Effector CD8-positive, alpha-beta T cell (primary cell): ENCODE results near the gene SMIM36.
"Not testable (repeated sequence)": the region's sequence is repeated elsewhere in the genome, so short reads cannot be mapped to it uniquely, and the experiment has no call there.

ENCODE experiments used
- DNase-seq: peaks from one replicate; lab custom pipeline; 2025; lab: John Stamatoyannopoulos, UW

The SMIM36 gene

DNA sequence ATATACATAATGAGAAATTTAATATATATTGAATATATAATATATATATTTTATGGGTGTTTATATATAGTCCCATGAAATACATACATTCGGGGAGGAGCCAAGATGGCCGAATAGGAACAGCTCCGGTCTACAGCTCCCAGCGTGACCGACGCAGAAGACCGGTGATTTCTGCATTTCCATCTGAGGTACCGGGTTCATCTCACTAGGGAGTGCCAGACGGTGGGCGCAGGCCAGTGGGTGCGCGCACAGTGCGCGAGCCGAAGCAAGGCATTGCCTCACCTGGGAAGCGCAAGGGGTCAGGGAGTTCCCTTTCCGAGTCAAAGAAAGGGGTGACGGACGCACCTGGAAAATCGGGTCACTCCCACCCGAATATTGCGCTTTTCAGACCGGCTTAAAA, 9.6 kb downstream of the SMIM36 start:
- DNase-seq: not testable (repeated sequence)

DNA sequence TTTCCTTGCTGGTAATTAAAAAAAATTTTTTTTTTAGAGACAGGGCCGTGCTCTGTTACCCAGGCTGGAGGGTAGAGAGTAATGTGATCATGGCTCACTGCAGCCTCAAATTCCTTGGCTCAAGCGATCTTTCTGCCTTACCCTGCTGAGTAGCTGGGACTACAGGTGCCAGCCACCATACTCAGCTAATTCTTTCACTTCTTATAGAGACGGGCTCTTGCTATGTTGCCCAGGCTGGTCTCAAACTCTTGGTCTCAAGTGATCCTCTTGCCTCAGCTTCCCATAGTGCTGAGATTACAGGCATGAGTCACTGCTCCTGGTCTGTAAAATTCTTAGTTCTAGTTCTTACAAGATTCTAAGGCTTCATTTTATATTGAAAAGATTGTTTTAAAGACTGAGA, 11.1 kb downstream of the SMIM36 start:
- no peak for DNase-seq

- DNase-seq: no peak
Observed at GRCh38 chr17:55496094-55496881, 15.0 kb downstream of the SMIM36 start.

- no peak for DNase-seq
Observed at GRCh38 chr17:55495239-55495638, 16.0 kb downstream of the SMIM36 start.

DNA sequence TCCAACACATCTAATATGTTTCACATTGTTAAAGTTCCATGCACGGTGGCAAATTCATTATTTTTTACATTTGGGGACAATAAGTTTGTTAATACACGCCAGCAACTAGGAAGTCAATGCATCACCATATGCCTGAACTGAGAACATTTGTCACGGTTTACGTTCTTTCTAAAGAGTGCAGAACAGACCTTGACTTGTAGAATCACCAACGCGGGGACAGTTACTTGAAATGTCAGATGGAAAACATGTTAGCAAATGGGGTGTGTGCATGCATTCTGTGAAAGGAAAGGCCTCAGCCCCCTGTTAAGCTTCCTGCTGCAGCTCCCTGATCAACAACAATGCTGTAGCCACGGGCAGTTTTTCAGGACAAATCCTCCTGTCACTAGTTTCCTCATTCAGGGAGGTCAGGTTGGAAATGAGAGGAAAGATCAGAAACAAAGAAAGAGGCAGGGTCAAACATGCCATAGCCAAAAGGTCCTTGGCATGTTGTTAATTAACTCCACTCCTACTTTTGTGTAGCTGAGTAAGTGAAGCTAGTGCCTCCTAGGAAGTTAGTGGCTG, 18.4 kb downstream of the SMIM36 start:
- no peak for DNase-seq

GRCh38 chr17:55490376-55490775, 20.9 kb downstream of the SMIM36 start:
- no peak for DNase-seq

DNA sequence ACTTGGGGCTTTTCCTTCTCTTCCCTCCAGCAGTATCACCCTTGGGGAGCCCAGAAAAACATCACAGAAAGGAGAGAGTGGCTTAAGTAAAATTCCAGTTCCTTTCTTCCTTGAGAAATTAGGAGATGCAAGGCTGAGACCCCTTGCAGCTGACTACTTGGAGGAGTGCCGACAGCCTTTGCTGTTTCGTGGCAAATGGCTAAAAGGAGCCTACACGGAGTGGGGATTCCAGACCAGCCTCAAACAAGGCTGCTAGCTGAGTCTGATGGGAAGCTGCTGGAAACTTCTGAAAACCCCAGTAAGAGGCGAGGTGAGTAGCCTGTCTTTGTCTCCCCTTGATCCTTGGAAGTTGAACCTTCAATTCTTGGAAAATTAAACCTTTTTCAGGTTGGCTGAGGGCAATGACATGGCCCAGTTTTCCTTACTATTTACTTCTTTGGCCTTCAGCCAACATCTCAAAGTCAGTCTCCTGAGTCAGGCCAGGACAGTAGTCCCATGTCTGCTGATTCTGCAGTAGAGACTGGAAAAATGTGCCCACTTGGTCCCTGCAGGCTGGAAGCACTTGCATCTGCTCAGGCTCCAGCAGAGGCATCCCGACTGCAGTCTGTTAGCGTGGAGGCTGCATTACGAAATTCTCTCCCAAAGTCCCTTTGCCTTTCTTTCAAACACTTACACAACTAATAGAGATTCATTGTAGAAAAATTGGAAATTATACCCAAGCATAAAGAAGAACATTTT, 23.4 kb downstream of the SMIM36 start:
- no peak for DNase-seq

DNA sequence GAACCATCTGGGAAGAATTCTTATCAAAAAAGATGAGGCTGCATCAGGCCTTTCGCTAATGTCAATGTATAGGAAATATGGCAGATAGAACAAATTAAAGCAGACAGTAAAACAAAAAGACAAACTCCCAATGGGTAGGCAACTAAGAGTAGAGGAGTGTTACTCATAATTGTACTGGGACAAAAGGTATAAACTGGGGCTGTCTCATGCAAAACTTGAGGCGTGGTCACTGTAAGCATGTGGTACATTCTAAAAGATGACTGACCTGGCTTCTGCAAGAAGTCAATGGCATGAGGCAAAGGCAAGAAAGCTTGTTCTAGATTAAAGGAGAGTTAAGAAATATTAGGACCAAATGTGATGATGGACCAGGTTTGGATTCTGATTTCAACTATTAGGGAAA, 26.7 kb downstream of the SMIM36 start:
- no peak for DNase-seq

- DNase-seq: no peak
Observed at GRCh38 chr17:55482591-55483389, 28.5 kb downstream of the SMIM36 start.

GRCh38 chr17:55480631-55481315, 30.5 kb downstream of the SMIM36 start:
- DNase-seq: no peak

DNA sequence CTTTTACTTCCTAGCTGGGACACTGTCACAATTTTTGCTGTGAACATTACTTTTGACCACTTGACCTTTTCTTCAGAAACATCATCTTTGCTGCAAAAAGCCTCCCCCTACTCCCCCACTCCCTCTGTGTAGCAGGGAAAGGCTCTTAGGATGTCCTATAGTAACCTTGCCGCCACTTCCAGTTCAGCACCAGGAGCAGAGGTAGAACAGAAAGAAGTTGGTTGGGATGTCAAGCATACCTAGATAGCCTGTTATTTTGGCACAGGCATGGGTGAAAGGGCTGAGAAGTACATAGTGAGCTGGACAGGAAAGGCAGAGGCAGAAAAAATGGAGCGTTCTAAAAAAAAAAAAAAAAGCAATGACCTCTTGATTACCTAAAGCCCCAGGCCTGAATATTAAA, 31.3 kb downstream of the SMIM36 start:
- DNase-seq: no peak

DNA sequence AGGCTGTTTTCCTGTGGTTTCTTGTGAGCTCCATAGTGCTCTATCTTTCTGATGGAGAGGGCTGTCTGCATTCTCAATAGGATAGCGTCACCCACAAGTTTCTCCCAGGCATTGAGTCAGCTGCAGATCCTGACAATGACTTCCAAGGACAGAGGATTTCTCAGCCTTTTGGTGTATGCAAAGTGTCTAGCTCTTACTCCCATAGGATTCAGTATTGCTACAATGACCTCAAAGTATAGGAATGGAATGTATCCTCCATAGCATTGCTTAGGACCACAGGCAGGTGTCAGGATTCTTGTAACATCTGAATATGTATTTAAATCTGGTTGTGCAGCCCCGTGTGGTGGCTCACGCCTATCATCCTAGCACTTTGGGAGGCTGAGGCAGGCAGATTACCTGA, 32.3 kb downstream of the SMIM36 start:
- no peak for DNase-seq

DNA sequence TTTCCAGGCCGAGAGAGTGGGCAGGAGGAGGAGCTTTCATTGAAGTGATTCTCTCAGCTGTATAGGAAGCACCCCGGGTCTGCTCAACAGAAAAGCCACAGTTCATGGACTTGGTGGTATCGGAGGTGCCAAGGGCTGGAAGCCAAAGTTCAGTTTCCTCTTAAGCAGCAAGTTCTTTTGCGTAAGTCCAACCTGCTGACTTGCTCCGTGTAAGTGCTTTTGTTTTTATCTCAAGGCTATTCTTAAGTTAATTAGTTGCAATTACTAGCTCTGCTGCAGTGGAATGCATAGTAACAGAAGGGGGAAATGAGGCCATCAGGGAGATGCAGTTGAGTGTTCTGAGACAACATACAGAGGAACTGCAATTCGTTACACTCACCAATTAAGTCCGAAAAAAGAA, 44.6 kb downstream of the SMIM36 start:
- DNase-seq: no peak

GRCh38 chr17:55465771-55466170, 45.5 kb downstream of the SMIM36 start:
- DNase-seq: not testable (repeated sequence)

DNA sequence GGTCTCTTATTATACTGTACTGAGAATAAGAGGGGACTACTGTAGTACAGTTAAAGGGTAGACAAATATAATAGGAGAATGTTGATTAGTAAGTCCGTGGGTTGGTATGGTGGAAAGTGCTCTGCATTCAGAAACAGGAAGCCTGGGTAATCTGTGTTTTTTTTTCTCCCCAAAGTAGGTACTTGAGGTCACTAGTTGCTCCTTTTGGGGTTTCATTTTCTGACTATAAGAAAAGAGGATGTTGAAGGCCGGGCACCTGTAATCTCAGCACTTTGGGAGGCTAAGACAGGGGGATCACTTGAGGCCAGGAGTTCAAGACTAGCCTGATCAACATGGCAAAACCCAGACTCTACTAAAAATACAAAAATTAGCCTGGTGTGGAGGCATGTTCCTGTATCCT, 47.7 kb downstream of the SMIM36 start:
- no peak for DNase-seq

GRCh38 chr17:55462711-55463110, 48.5 kb downstream of the SMIM36 start:
- no peak for DNase-seq

GRCh38 chr17:55462234-55462633, 49.0 kb downstream of the SMIM36 start:
- DNase-seq: no peak

DNA sequence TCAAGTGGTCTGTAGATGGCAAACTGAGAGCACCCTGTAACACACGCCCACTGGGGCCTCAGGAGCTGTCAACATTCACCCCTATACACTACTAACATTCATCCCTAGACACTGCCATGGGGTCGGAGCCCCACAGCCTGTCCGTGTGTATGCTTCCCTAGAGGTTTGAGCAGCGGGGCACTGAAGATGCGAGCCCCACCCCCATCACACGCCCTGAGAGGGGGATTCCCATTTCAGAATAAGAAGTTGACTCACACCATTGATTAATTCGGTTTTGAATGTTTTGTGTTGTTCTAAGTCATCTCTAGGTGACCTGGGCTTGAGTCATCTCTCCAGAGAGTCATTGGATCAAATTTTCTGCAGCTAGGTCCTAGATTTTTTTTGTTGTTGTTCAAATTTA, 52.3 kb downstream of the SMIM36 start:
- no peak for DNase-seq

DNA sequence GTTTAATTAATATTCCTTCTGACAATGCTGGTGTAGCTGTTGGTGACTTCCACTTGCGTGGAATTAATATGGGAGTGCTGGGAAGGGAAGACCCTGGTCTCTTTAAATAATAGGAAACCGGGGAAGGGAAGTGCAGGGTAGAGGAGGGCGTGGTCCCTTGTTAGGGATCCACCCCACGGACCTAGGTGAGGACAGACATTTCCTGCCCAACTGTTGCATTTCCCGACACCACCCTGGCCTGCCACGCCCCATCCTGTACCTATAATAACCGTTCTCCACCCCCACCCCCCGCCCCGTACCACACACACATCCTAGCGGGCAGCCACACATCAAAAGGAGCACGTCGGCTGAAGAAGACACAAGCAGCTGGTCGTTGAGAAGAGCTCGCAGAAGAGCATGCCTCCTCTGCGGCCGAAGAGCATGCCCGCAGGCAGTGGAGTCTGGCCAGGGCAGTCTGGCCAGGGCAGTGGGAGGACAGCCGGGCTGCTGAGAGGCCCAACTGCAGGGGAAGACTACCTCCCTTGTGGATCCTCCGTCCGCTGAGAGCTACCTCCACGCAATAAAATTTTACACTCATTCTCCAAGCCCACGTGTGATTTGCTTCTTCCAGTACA, 52.9 kb downstream of the SMIM36 start:
- no peak for DNase-seq

DNA sequence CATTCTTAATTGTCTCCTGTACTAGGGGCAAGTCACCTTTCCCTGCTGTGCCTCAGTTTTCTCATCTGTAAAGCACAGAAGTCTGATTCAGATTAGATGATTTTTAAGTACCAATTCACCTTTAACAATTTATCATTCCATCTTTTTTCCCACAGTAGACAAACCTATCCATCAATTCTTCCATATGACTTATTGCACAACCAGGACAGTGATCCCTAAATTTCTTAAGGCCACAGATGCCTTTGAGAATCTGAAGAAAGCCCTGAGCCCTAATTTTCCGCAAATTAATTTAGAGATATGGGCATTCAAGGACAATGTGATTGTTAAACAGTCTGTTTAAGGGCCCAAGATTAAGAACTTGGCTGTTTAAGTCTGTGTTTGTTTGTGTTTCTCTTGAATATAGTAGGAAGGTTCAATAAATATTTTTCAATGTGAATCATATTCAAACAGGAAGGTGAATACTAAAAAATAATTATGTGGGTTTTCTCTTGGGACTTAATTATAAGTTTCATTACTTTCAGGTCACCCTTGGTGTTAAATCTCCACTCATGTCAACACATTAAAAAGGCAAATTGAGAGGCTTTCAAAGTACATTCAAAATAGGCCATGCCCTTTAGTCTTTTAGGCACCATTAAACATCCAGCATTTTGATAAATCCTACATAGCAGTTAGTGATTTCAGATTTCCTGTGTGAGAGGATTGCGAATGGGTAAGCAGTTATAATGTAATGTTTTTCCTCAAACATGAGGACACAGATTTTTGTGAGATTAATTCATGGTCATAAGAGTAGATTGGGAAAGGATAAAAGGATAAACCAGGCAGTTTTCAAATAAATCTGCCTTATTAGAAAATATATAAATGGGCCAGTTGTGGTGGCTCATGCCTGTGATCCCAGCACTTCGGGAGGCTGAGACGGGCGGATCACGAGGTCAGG, 54.7 kb downstream of the SMIM36 start:
- DNase-seq: no peak
